NCI-H2171 (cell line): ENCODE data around the gene PCBP3.
"Not testable (repeated sequence)": the region's sequence is repeated elsewhere in the genome, so short reads cannot be mapped to it uniquely, and the experiment has no call there.

Source experiments
- DNase-seq: peaks from one replicate; lab custom pipeline; 2025; lab: John Stamatoyannopoulos, UW

Gene PCBP3

DNA sequence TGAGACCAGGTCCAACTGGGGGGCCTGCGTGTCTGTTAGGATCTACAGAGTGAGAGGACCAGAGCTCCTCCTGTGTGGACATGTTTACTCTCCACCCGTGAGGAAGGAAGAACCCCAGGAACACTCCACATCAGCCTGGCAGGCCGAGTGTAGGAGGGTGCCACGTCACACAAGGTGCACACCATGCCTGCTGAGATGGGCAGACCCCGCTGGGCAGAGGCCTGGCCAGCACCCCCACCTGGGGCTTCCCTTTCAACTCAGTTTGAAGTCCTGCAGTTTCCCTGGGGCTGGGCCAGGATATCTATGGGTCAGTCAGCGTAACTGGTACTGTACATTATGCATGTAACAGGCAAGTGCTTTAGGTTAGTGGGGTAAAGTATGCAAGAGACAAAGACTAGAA lies 30.1 kb upstream of the PCBP3 start:
- DNase-seq: no peak

DNA sequence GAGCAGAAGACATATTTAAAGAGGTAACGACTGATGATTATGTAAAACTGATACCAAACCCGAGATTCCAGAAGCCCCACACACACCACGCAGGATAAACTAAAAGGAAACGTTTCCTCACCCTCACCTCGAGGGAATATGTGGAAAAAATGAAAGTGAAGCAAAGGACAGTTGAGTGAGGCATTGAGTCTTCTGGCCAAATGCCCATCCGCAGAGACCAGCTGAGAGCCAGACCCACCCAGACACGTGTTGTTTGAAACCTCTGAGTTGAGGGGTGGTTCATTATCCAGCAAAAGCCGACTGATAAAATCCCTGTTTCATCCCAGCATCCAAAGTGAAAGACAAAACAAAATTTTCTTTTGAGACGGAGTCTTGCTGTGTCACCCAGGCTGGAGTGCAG lies 29.6 kb upstream of the PCBP3 start:
- DNase-seq: no peak

DNA sequence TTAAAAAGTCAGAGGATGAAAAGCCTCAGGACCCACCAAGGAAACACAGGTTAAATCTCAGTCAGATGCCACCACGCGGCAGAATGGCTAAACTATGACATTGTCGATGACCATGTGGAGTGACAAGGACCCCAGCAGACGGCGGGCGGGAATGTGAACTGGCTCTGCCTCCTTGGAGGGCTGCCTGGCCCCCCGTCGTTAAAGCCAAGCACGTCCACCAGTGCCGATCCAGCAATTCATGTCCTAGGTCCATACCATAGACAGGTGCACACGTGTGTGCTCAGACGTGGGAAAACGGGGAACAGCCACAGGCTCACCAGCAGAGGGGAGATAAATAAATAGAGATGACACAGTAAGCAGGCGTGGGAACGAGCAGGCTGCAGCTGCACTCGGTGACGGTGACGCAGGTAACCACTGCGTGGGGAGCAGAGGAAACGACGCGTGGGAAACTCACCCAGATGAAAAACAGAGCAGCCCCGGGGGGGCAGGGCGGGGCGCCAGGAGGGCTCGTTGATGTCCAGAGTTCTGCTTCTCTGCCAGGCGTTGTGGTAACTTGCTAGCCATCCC lies 28.3 kb upstream of the PCBP3 start:
- DNase-seq: no peak

DNA sequence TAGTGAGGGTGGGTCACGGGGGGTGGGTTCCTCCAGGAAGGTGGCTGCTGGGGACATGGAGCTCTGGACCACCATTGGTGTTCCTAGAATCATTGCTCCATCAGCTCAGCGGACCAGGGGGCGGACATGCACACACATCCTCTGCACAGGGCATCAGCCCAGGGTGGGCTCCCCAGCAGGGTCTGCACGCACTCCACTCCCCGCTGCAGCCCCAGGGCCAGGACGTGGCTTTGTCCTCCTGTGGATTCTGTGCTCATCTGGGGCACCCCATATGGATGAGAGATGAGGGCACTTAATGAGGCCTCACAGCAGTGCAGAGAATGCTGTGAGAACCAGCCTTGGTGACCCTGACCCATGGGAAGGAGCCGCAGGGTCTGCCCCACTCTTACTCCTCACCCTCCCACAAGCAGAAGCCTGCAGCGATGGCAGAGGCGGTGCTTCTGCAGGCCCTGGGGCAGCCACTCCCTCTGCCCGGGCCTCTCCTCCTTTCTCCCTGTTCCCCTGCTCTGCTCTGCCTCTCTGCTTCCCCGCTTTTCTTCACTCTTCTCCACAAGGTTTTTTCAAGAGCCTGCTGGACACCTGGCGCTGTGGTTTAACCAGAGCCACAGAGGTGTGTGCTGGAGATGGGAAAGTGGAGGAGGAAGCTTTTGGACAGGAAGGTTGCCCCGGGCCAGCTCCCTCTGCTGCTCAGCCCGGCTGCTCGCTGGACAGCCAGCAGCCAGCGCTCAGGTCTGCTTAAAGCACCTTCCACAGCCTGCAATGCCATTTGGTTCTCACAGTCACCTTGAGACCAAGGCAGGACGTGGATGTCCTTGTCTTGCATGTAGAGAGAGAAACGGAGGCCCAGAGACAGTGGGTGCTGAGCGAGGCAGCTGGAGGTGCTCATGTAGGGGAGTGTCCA lies 26.3 kb upstream of the PCBP3 start:
- no peak for DNase-seq

DNA sequence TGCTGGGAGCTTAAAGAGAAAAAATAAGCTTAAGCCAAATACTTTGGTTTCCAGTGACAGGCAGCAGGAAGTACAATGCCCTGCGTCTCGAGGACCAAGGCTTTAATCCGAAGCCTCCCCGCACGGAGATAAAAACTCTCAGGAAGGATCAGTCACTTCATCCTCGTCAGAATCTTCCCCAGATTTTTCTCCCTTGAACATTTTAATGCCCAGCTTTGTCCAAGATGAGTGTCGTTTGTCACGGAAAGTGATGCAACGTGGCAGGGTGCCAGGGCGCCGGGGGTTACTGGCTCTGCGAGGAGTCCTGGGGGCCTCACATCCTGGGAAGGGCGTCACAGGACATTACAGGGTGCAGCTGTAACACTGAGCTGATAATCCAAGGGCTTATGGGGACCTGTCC lies 25.2 kb upstream of the PCBP3 start:
- DNase-seq: no peak

DNA sequence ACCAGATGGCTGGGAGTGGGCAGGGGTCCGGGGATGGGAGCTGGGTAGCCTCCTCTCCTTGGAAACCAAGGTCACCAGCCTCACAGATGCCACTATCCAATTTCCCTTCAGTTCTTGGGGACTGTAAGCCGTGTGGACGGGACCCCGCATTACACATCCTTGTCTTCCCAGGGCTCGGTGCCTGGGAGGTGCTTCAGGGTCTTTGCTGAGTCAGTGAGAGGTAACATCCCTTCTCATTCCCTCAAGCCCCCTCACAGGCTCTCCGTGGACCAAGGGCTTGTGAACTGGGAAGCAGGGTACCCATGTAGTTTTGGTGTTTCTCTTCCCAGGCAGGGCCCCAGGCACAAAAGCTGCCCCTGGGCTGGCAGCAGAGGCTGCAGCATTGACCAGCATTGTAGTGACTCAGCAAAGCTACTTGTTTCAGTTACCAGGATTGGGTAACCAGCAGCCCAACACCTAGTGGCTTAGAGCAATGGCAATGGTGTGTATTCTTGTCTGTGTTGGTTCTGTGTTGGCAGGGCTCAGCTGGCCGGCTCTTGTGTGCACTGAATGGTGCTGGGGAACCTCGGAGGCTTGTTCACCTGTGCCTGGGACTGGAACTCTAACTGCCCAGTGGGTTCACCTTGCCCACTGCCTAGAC lies 24.6 kb upstream of the PCBP3 start:
- DNase-seq: no peak

DNA sequence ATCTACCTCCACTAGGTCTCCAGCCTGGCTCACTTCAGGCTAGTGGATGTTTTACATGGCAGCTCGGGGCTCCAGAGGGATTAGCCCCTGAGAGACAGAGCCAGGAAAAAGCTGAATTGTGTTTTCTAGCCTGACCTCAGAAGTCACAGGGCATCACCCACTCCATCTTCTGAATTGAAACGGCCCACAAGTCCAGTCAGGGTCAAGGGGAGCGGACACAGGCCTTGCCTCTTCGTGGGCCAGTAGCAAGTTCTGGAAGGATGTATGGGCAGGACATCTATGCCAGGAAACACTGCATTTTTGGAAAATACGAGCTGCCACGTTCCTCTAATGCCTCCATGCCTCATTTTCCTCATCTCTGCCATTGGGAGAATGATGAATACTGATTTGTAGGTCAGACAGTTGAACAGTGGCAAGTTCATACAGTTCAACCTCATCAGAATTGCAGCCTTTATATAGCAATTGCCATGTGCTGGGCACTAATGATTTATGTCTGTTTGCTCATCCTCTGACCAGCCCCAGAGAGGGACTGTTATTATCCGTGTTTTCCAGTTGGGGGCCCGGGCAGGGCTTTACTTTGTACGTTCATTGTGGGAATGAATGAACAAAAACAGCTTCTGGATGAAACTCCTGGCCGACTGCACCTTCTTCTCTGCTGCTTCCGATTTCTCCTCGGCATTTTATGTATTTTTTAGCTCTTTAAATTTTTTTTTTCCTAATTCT lies 23.2 kb upstream of the PCBP3 start:
- DNase-seq: no peak

DNA sequence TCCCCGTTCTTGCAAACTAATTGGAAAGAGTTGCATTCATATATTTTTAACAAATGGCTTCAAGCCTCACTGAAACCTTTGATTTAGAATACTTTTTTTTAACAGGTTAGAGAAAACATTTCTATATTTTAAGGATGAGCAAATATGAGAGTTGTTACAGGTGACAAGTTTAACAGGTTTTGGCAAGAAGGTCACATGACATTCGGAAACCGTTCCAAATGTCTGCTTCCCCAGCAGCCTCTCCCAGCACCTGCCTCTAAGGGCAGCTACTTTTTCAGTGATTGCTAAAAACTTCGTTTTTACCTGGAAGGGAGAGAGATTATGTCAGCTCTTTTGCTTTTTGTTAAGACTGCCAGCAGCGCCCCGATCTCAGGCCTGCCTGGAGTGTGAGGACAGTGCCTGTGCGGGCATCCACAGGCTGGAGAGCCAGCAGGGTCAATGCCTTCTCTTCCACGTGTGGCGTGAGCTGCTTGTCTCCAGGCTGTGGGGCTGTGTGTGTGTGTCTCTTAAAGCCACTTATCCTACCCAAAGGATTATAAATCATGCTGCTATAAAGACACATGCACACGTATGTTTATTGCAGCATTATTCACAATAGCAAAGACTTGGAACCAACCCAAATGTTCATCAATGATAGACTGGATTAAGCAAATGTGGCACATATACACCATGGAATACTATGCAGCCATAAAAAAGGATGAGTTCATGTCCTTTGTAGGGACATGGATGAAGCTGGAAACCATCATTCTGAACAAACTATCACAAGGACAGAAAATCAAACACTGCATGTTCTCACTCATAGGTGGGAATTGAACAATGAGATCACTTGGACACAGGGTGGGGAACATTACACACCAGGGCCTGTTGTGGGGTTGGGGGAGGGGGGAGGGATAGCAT lies 21.8 kb upstream of the PCBP3 start:
- DNase-seq: not testable (repeated sequence)

DNA sequence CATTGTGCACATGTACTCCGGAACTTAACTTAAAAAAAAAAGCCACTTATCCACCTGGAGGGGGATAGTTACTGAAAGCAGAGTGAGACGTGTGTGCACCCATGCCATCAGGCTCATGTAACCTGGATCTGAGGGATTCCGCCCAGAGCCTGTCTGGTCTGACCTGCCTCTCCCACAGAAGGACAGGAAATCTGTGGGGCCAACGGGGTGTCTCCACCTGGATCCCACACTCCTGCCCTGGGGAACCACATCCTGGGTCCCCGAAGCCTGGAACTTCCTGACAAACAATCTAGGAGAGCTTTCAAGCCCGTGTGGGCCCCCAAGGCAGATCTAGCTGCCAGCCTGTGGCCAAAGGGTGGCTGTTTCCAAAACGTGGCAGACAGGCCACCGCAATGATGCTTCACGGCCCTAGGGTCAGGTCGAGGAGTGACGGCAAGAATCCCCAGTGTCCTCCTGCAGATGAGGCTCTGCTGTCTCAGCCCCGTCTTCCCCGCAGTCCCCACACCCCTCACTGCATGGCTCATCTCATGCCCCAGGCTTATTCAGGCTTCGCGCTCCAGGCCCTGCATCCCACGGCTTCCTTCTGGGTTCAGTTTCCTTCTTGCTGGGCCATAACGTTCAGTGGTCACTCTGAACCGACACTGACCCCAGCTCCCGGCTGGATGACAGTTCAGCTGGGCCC lies 21.0 kb upstream of the PCBP3 start:
- DNase-seq: no peak

DNA sequence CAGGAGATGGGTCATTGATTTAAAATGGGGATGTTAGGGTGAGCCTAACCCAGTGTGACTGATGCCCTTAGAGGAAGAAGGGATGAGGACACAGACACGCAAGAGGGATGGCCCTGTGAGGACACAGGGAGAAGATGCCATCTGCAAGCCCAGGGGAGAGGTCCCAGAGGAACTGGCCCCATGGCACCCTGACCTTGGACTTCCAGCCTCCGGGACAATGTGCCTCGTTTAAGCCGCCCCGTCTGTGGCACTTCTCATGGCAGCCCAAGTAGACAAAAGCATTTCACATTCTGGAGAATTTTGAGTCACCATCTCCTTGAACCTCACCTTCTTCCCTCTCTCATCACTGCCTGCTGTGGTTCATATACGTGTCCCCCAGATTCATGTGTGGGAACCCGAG lies 20.1 kb upstream of the PCBP3 start:
- DNase-seq: no peak

DNA sequence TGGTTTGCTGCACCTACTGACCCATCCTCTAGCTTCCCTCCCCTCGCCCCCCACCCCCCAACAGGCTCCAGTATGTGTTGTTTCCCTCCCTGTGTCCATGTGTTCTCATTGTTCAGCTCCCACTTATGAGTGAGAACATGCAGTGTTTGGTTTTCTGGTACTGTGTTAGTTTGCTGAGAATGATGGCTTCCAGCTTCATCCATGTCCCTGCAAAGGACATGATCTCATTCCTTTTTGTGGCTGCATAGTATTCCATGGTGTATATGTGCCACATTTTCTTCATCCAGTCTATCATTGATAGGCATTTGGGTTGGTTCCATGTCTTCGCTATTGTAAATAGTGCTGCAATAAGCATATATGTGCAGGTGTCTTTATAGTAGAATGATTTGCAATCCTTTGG lies 17.4 kb upstream of the PCBP3 start:
- DNase-seq: not testable (repeated sequence)

DNA sequence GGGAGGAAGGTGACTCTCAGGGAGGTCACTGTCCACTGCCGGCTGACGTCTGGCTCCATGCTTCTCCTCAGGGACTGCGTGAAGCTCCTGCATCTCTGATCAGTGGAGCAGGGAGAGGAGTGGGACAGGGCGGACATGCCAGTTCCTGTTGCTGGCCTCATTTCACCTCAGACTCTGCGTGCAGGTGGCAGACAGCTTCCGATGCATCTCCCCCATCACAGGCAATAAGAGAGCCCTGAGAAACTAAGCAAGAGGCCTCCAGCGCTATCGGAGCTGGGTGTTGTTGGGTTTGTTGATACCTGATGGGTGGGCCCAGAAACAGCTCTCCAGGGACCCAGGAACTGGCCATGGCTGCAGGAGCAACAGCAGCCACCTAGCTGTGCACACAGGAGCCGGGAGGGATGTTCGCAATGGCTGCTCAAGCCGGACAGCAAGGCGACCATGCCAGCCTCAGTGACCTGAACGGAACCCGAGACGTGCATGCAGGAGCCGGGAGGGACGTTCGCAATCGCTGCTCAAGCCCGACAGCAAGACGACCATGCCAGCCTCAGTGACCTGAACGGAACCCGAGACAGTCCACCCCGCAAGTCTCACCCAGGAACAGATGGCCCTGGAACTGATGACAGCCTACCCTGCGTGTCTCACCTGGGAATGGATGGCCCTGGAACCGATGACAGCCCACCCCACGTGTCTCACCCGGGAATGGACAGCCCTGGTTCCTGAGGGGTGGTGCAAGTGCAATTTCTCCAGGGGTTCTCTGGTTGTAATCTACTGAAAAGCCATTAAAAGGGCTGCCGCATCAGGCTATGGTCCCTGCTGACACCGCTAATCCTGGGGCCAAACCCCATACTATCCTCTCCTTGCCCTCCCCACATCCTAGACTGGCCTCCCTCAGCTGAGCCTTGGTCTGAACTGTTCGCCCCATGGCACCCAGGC lies 14.2 kb upstream of the PCBP3 start:
- no peak for DNase-seq

DNA sequence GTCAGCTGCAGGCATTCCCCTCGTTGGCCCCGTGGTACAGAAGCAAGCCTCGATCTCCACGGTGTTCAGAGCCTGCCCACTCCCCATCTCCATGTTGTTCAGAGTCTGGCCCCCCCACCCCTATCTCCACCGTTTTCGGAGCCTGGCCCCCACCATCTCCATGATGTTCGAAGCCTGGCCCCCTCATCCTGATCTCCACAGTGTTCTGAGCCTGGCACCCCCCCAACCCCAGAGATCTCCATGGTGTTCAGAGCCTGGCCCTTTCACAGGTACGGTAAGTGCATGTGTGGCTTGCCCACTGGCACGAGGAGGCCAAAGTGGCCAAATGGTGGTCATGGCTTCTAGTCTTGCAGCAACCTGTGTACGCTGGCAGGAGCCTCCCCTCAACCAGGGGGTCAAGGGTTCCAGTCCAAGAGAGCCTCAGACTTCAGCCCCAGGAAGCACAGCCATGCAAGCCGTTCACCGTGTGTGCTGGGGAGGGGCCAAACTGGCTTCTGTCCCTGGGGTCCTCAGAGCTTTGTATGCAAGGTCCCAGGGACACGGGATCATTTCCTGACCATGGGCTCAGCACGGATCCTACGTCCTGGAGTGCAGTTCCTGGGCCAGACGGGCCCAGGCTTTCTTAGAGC lies 13.3 kb upstream of the PCBP3 start:
- no peak for DNase-seq

DNA sequence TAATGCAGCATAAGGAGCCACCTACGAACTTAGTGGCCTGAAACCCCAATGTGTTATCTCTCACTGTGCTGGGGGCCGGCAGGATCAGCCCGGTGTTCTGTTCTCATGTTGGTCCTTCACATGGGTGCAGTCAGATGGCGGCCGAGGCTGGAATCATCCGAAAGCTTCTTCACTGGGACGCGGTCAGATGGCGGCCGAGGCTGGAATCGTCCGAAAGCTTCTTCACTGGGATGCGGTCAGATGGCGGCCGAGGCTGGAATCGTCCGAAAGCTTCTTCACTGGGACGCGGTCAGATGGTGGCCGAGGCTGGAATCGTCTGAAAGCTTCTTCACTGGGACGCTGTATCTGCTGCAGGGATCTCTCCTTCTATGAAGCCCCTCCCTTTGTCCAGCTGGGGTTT lies 12.6 kb upstream of the PCBP3 start:
- no peak for DNase-seq

DNA sequence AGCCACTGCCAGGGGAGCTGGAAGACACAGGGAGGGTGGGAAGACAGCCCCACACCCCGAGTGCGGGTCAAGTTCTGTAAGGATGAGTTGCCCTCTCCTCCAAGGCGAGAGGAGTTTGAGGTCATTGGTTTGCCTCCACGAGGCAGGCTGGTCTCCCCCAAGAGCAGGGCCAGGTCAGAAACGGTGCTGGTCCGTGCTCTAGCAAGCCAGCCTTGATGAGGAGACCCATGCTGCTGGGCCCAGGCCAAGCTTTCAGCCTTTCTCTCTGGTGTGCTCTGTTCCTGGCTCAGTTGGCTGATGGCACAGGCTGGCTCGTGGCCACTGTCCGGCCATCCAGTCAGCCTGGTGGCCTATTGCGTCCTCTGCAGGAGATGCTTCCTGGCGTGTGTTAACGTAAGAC lies 12.0 kb upstream of the PCBP3 start:
- no peak for DNase-seq

DNA sequence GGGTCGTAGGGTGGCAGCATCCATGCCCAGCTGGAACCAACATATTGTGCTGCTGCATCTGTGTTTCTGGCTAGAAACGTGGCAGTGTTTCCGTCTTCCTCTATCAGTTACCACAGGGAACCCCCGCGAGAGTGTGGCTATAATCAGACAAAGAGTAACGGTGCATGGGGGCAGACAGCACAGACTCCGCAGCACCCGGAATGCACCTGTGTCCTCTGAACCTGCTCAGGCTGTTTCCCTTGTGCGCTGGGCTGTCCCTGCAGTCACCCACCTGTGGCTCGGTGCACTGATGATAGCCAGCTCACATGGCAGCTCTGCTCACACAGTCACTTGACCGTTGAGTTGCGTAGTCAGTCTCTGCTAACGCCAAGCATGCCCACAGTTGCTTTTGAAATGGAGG lies 11.4 kb upstream of the PCBP3 start:
- DNase-seq: no peak

DNA sequence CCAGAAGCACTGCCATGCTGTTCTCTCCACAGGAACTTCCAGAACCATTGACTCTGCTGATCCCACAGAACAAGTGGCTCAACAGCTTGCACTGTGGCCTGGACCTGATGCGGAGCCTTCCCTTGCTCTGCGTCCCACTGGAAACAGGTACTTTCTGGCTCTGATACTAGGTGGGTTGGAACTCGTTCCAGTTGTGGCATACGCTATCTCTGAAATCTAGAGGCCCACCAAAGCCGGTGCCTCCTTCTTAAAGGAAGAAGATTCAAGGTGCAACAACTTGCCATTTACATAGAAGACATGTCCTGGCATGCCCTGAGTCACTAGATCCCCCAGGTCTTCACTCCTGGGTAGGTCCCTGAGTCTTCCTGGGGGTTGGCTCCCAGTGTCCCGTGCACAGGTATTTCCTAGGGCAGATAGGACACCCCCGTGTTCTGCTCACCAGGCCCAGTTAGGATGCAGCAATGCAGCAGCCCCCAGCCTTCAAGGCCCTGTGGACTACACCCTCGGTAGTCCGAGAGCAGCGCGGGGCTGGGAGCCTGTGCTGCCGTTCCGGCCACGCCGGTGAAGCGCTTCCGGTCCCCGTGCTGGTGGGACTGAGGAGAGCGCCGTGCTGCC lies 10.8 kb upstream of the PCBP3 start:
- DNase-seq: no peak

DNA sequence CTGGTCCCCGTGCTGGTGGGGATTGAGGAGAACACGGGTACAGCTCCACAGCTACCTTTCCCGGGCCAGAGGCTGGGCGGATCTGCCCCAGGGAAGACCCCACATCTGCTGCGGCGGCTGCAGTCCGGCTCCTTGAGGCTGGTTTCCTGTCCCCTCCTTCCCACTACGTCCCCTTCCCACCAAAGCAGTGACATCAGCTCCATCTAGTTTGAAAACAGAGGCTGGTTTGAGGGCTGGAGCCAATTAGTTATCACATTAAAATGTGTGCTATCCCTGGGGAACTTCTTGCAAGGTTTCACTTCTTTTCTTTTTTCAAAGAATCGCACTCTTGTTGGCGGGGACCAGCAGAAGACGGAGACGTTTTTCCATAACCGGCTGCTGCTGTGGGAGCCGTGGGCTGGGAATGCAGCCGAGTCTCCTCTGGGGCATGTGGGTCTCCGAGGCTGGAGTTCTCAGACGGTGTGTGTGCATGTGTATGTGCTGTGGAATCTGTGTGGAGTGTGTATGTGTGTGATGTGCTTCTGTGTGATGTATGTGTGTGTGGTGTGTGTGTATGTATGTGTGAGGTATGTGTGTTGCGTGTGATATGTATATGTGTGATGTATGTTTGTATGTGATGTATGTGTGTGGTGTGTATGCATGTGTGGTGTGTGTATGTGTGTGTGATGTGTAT lies 8.9 kb upstream of the PCBP3 start:
- DNase-seq: no peak
